NCI-H345 (cell line): ENCODE data around the gene CRYBA2.

Source experiments
- DNase-seq: peaks from one replicate; lab custom pipeline; 2025; lab: John Stamatoyannopoulos, UW

Gene CRYBA2

DNA sequence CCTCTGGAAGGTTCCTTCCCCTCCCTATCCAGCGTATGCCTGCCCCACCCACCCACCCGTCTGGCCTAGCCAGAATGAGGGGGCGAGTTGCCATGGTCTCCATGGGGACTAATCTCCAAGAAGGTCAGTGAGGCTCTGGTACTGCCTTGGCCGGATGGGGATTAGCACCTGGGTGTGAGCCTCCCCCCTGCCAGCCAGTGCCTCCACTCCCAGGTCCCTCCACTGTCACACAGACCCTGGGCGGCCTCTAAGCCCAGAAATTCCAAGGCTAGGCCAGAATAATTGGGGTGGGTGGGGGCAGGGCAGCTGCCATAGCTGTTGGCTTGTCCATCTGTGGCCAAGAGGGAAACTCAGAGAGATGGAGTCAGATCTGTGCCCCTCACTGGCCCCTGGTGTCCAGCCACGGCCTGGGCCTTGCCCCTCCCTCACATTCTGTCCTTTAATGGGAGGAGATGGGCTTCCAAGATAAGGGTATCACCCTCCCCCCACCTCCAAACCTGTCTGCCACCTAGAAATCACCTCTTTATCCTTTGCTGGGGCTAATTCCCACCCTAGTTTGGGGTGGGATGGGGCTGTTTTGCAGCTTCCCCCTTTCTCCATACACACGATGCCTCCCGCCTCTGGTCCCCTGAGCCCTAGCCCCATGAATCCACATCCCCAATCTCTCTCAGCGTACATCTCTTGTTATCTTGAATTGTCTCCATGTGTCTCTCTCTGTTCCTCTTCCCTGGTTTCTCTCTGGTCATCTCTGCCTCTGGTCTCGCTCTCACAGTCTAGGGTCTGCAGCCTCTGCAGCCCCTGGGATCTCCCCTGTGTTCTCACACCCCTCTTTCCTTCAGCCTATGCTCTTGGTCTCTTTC, 6.0 kb upstream of the CRYBA2 start:
- DNase-seq: no peak

DNA sequence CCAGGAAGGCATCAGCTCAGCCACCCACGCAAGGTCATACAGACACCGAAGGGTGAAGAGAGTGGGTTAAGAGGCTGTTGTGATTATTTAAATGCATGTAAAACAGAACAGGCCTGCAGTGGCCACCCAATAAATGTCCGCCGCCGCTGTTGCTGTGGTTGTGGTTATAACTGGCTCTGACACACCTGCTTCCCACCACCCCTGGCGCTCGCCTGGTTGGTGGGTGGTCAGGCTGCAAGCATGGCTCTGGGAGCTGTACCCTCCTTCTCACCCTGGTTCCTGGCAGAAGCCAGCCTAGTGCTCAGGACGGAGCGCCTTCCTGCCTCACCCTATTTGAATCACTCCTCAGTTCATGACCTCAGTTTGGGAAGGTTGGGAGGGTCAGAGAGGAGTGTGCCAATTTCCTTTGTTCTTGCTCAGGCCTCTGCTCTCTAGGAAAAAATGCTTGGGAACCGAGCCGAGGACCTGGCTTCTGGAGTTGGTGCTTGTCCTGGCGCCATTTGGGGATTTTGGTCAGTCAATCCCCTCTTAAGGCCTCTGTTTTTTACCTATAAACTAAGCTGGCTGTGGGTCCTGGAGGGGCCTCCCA, 5.3 kb upstream of the CRYBA2 start:
- DNase-seq: peak; percentile 37

DNA sequence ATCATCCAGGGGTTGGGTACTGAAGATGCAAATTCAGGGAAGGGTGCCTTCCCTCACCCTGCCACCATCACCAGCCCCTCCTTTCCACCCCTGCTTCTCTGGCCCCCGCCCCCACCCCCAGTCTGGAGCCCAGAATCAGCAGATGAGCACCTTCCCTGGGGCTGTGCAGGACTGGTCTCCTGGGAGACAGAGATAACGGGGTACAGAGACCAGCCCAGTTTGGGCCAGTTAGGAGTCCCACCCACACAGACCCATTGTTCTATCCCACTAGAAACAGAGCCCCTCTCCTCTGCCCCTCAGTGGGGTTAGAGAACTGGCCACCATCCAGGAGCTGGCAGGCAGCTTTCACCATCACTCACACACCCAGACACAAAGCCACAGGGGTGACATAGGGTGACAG, 4.5 kb upstream of the CRYBA2 start:
- DNase-seq: peak; percentile 66

DNA sequence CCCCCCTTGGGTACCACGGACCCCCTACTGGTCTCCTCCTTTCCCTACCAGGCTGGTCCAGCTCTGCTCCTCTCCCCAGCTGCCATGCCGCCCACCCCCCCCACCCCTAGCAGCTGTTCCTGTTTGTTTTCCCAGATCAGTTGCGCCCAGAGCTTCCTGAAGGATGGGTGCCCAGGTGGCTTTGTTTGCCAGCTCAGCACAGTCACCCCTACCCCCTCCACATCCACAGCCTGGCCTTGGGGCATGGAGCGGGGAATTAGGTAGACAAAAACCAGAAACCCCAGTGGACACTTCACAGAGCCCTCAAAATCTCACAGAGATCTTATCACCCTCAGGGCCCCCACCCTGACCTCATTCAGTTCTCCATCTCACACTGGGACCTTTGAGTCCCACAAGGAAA, 3.7 kb upstream of the CRYBA2 start:
- DNase-seq: peak; percentile 86

DNA sequence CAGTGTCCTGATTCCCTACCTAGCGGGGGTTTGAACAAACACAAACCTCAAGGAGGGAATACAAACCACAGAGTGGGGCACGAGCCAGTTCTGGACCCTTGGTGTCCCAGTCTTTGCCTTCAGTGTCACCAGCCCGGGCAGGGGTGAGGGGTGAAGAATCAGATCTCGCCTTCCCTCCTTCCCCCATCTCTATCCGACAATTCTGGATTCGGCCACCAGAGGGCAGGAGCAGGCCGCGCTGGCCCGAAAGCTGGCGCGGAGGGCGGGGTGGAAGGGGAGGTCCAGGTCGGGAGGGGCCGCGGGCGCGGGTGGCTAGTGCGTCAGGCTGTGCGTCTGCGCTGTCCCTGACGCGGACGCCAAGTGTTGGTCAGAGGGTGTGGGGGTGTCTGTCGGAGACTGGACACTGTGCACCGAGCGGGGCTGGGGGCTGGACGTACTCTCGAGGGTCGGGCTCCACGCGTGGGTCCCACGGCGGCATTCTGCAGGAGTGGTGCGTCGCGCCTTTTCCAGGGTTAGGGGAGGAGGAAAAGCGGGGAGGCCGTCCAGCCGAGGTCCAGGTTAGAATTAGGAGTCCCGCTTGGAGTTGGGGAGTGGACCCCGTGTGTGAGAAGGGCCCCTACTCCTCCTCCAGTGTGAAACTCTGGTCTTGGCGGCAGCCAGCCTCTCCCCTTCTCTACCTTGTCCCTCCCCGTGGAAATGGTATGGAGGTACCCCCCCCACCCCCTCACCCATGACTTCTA, 2.9 kb upstream of the CRYBA2 start:
- peak; percentile 94 for DNase-seq

DNA sequence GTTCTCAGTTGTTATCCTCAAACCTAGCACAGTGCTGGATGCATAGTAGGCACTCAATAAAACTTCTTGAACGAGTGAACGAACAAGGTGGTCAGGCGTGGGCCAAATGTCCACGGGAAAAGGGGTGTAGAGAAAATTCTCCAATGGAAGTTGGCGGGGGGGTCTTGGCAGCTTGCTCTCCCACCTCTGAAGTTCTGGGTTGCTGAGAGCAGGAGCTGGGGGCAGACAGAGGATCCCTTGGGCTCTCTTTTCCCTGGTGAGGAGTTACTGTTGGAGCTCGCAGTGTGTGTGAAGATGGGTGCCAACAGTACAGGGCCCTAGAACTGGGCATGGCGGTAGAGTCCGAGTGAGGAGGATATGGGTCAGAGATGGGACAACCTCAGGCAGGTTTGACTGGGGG, 2.3 kb upstream of the CRYBA2 start:
- no peak for DNase-seq

DNA sequence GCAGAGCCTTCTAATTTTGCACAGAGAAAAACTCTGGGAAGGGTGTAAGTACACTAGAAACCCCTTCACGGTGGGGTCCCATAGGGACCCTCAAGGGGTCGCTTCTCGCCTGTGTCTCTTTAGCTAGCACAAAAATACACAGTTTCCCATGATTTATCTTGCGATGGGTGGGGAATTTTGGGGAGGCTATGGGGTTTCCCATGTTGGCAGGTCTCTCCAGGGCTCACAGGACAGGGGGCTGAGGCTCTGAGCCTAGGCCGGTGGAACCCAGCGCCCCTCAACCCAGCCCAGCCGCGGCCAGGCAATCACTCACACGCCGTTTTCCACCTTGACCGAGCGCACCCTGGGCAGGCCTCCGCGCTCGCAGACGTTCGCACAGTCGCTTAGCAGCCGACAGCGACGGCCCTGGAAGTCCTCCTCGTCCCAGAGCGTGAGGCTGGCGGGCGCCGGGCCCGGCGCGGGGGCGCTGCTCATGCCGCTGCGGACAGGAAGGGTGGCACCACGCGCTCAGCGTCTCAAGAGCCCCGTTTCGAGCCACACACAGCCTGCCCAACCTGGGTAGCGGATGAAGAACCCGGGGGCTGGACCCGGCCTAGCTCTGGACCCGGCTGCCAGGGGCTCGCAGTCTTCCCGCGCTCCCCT, 398 bp downstream of the CRYBA2 start:
- DNase-seq: no peak

DNA sequence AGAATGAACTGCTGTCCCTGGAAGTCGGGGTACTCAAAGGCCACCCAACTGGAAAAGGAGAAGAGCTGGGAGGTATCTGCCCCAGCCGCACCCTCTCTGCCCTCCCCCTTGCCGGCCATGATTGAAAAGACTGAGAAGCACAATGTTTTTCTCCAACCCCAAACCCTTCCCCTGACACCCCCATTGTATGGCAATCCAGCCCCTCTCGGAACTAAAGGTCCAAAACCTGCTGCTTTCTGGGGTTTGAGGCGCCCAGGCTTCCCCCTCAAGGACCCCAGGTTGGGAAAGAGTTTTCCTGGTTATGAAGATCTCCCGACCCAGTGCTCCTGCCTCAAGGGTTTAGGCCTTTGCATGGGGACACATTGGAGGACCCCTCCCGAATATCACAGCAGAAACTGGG, 1.0 kb downstream of the CRYBA2 start:
- DNase-seq: no peak

DNA sequence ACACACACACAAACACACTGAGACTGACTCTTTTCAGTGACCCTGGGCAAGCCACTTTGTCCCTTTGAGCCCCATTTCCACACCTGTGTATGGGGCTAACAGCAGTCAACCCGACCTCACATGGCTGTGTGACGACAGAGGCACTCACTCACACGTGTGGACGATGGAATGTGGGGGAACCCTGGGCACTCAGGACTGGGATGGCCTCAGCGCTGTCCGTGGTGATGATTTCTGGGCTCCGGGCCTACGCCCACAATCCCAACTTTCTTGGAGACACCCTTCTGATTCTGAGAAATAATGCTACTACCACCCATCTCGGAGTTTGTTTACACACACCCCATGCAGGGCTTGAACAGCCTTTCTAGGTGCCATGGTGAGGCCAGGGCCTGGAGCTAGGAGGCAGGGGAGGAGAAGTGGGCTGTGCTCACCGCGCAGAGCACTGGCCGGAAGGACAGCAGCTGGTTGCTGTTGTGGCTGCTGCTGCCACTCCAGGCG, 1.5 kb downstream of the CRYBA2 start:
- DNase-seq: no peak

DNA sequence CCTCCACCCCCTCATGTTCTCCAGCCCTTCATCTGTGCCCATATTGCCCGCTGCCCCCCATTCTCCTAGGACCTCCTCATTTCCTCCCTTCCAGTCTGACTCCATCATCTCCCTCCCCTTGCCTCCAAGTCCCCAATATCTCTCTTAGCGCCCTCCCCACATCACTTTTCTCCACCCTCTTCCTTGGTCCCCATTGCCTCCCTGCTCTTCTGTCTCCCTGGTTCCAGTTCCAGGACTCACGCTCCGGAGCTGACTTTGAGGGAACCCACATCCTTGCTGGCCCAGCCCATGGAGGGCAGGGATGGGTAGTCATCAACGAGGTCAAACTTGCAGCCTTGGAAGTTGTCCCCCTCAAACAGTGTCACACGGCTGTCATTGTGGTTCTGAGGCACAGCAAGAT, 2.6 kb downstream of the CRYBA2 start:
- DNase-seq: no peak

DNA sequence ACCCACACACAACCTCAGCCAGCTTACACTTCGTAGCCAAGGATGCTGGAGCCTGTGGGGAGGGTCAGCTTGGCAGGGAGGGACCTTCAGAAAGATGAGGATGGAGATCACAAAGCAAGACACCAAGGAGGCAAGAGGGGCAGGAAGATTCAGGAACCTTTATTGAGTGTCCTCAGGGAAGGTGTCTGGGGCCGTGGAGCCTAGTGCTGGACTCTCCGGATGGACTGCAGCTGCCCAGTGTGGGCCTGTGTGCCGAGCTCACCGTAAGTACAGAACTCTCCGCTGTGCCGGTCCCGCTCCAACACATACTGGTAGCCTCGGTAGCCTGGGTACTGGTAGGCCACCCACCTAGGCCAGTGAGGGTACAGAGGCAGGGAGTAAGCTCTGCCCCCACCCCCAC, 3.2 kb downstream of the CRYBA2 start:
- DNase-seq: no peak

DNA sequence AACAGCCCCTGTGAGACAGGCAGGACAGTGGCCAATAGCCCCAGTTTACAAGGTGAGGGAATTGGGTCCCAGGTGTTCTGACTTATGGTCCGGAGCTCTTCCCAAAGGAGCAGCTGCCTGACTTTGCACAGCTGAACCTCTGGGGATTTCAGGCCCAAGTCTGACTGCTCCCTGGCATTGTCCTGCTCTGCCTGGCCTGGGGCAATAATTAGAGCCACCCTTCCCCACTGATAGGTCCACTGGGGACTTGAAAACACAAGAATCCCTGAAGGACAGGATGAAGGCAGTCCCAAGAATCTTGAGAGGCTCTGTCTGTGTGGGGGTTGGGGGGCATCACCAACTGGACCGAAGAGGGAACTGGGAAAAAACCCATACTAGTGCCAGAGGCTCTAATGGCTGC, 4.6 kb downstream of the CRYBA2 start:
- DNase-seq: no peak

DNA sequence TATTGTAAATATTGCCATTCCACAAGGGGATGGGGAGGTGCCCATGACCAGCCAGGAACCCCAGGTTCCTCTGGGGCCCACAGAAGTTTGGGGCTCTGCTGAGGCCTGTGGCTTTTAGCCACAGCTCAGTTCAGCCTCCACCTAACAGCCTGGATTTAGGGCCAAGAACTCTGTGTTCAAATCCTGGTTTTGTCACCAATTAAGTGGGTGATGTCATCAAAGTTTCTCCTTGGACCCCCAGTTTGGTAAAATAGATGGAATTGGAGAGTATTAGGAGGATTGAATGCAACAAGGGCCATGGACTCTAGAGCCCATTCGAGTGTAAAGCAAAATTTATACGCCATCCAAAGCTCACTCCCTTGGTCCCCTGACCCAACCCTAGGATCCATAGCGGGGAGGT, 5.1 kb downstream of the CRYBA2 start:
- DNase-seq: no peak

DNA sequence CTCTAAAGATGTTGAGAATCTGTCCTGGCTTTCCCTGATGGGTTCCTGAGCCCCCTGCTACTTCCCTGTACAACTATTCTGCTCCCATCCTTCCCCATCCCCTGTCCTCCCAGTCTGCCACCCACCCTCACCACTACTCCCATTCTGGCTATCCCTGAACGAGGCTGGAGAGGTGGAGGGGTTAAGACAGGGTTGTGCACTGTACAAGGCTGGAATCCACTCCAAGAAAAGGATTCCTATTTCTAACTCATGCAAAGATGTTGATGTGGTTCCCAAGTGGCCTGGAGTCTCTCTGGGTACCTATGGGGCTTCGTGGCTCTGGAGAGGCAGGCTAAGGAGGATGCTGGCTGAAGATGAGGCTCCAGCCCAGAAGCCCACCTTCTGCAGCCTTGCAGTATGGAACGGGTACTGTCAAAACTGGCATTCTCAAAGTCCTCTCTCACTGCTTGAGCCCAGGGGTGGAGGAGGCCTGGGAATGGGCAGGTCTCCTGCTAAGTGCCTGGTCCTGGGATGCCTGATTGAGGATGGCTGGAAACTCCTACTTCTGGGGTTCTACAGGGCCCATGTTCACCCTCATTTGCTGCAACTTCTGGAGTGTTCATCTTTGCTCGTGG, 7.0 kb downstream of the CRYBA2 start:
- no peak for DNase-seq

DNA sequence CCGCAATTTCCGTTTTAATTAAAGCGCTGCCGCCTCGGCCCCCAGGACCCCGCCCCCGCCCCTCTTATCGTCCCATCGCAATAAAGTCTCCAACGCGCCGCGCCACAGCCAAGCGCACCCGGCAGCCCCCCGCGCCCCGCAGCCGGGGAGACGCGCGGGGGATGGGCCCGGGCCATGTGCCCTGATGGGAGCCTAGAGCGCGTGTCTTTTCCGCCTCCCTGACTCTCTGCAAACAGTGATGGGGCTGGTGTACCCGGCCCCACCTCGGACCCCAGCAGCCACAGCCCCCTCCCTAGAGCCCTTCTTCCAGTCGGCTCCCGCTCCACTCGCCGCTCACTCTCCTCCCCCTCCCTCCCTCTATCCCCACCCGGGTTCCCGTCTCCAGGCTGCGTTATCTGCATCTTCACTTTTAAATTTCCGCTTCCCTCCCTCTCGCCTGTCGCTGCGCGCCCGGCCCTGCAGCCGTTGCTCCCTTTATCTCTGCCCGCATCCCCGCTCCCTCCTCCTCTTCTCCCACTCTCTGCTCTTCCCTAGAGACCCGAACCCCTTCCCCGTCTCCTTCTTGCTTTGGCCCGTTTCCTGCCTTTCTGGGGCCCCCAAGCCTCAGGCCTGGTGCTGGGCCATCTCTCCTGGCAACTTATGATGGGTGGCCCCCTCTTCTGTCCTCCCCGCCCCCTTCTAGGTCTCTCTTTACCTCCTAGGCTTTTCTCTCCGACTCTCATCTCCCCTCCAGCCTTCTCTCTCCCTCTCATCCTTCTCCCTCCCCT, 7.7 kb downstream of the CRYBA2 start:
- DNase-seq: no peak

DNA sequence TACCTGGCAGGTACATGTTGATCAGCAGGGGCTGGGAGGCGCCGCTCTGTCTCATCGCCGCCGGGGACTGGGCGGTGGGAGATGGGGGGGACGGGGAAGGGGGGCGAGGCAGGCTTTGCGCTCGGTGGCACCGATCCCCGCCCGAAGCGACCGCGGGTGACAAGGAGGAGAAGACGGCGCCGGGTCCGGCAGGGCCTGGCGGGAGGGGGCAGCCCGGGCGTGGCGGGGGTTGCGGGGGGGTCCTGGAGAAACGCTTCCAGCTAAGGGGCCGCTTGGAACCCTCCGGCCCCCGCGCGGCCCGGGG, 8.2 kb downstream of the CRYBA2 start, which contains the start of gene FEV:
Gene FEV (minus strand): TSS at position 164 of the 304 bp plus-strand sequence. CDS start 109 bp downstream, at position 55.
- DNase-seq: no peak

DNA sequence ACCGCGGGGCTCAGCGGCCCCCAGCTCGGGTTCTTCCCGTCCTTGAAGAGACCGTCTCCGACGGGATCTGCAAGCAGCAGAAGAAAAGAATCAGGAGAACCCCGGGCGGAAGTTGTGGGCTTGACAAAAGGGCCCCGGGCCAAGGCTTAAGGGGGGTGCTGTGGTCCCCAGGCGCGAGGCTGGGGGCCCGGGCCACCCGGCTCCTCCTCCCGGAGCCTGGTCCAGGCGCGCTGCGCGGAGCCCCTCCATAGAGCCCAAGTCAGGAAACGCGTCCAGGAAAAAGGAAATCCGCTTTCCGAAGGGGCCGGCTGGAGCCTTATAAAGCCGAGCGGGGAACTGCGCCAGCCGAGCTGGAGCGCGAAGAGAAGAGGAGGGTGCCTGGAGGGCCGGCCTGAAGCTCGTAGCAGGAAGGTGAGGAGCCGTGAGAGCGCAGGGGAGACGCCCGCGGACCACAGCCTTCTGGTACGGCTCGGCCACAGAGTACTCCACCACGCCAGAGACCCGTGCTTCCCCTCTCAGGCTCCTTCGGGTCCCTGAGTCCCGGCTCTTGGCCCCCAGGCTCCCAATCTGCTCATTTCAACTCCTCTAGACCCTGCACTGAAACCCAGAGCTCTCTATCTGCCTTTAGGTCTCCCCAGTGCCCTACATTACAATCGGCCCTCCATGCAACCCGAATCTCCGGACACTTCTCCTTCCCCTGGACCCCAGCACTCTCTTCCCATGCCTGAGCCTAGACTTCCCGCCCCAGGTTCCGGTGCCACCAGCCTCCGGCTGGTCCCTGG, 8.8 kb downstream of the CRYBA2 start:
- DNase-seq: no peak

DNA sequence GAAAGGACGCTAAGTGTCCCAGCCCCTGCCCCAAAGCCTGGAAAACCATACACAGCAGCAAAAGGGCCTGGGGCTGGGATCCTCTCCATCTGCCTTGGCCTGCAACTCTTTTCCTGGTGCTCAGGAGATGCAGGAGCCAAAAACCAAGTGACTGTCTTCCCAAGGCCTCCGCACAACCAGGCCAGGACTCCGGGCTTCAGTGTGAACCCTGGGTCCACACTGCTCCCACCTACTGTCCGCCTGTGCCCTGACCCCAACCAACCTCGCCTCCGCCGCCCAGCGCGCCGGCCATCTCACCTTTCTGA, 9.3 kb downstream of the CRYBA2 start:
- DNase-seq: no peak

DNA sequence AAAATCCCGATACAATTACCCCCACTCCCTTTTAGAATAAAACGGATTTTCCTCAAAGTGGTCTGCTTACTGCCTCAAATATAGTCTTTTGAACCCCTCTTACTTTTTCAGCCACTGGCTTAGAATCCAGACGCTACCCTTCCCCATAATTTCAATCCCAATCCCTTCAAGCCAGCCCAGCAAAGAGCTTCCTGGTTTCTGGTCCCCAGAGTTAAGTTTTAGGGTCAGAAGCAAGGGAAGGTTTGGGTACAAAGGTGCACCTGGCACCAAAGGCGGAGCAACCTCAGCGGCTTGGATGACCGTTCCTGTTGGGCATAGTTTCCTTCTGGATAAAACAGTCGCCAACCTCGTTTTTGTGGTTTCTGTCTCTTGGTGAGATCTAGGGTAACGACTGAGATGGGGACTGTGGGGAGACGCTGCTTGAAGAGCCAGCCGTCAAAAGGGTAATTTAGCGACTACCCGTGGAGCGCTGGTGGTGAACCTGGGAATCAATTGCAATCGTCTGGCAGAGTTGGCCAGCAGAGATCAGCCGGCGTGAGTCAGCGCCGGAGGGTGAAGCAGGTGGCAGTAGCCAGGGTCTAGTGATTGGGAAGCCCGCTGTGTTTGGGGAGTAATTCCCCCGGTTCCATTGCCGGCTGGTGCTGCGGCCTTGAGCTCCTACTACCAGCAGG, 9.8 kb downstream of the CRYBA2 start:
- no peak for DNase-seq

DNA sequence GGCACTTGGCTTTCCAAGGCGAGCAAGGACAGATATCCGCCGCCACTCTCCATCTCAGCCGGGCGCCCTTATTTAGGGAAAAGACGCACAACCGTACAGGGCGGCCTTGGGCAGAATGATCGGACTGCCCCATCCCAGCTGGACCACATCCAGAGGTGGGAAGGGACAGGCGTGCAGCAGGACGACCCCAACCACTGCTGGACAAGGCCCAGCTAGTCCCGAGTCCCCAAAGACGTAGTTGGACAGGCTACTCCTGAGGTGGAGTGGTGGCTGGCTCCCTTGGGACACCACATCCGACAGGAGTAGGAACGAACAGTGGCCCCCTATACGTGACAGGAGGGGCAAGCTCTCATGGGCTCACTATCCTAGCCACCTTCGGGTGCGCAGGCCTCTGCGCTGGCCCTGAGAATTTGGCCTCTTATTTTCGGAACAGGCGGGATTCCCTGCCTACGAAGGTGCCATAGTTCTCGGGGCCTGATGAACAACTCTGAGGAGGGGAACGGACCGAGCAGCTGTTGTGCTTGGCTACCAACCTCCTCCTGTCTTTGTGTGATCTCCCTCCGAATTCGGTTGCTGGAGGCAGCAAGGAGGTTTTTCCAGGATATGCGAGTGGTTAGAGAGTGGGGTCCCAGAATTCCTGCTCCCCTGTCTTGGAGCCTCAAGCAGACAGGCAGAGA, 10.5 kb downstream of the CRYBA2 start:
- DNase-seq: no peak
